ENCODE data around the gene SPDYE8.
"Not testable (repeated sequence)": the region's sequence is repeated elsewhere in the genome, so short reads cannot be mapped to it uniquely, and the experiment has no call there.

SPDYE8 gene

DNA sequence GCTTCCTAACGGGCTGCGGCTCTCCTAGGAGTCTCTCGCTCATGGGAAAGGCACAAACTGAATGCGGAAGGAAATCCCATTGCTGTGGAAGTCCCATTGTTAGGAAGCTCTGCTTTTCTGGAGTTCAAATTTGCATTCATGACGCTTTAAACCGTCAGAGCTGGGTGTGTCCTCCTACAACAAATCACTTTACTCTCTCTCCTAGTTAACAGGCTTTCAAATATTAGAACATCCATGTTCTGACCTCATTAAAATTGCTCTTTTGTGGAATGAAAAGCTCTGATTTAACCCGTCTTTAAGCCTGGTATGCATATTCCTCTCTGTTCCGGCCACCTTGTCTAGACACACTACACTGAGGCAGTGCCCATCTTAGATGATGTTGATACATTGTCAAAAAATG is at the start of gene SPDYE8:
Gene SPDYE8 (minus strand): TSS at position 101 of the 400 bp plus-strand sequence. CDS start 1,800 bp downstream, outside the sequence.
- not testable (repeated sequence) for TF ChIP-seq GATA3, GATA2 (IDR thresholded peaks at IDR 0.05; ENCODE audit: low read depth, low read length)

DNA sequence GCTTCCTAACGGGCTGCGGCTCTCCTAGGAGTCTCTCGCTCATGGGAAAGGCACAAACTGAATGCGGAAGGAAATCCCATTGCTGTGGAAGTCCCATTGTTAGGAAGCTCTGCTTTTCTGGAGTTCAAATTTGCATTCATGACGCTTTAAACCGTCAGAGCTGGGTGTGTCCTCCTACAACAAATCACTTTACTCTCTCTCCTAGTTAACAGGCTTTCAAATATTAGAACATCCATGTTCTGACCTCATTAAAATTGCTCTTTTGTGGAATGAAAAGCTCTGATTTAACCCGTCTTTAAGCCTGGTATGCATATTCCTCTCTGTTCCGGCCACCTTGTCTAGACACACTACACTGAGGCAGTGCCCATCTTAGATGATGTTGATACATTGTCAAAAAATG is 28.2 kb upstream of the SPDYE8 start, which contains the start of gene SPDYE11:
Gene SPDYE11 (minus strand): TSS at position 101 of the 400 bp plus-strand sequence. CDS start 1,800 bp downstream, outside the sequence.
- not testable (repeated sequence) for TF ChIP-seq GATA2, GATA3 (IDR thresholded peaks at IDR 0.05; ENCODE audit: low read depth, low read length)
